HG03457 (cell line): Measurements from ENCODE around the gene DTYMK.
A peak's percentile ranks its signal among the peaks of the same experiment; 100 is the strongest.

Source experiments
- ATAC-seq: cut with Tn5 transposase; IDR thresholded peaks from one replicate; pipeline ENCODE4 v1.9.1; 2021; ENCODE audit warnings: moderate number of reproducible peaks; ENCODE audit not compliant: unreplicated experiment

DTYMK gene

GRCh38 chr2:241706537-241706936 is 19.9 kb upstream of the DTYMK start:
- no peak for ATAC-seq

GRCh38 chr2:241703032-241703604 is 16.5 kb upstream of the DTYMK start:
- ATAC-seq: no peak

DNA sequence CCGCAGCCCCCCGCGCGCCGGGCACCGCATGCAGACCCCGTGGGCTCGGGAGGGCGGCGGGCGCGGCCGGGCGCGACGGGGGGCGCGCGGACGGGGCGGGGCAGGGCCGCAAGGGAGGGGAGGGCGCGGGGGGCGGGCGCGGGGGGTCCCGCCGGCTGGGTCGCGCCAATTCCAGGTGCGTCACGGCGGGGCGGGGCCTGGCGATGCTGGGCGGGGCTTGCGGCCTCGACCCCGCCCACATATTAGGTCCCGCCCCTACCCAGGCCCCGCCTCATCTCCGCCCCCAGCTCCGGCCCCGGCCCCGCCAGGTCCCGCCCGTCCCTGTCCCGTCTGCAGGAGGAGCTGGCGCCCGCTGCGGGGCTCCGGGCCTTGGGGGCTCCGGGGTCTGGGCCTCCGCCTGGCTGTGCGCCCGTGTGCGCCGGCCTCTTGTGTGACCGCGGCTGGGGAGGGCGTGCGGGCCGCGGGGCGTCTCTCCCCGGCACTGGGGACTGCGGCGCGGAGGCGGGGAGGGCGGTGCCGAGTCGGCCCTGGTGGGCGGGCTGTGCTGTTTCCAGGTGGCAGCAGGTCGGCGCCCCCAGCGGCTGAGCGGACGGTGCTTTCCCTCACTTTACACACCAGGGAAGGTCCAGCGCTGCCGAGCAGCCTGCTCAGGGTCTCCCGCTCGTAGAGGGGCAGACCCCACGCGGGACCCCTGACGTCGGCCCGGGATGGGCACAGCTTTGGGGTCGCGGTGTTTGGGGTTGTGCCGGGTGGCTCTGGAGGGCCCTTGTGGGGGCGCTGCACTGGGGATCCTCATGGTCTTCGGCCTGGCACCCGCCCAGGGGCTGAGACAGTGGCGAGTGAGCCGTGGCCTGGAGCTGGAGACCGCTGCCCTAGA is 15.8 kb upstream of the DTYMK start:
- peak; percentile 55 for ATAC-seq

DNA sequence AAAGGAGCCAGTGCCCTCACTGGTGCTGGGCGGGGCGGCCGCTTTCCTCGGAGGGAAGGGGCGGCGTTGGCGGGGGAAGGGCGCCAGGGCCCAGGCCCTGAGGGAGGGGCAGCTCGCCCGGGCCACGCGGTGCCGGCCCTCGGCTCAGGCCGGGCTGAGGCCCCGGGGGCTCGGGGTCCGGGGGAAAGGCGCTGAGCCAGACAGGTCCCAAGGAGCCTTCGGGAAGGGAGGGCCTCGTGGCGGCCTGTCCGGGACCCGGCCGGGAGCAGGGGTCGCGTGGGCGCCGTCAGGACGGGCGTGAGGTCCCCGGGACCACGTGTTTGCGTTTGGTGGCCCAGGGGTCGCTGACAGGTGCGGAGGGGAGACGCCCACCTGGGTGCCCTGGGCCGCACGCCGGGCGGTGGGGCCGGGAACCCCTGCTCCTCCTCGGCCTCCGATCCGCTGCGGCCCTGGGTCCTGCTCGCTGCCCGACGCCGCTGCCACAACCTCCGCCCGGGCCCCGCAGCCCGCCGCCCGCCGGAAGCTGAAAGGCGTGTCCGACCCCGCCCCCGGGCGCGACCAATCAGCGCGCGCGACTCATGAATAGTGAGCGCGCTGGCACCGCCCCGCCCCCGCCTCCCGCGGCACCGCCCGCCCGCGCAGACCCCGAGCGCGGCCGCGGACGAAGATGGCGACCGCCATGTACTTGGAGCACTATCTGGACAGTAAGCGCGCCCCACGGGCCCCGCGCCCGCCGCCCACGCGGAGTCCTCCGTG is 15.0 kb upstream of the DTYMK start, which contains the start of gene ING5:
Gene ING5 (plus strand): TSS at position 641 of the 756 bp plus-strand sequence. CDS start 27 bp downstream, at position 668.
- ATAC-seq: peak; percentile 42

GRCh38 chr2:241701149-241701398 is 14.5 kb upstream of the DTYMK start:
- ATAC-seq: no peak

- ATAC-seq: no peak
Measured at GRCh38 chr2:241695651-241696050, 9.0 kb upstream of the DTYMK start.

- ATAC-seq: no peak
Measured at GRCh38 chr2:241692448-241692847, 5.8 kb upstream of the DTYMK start.

DNA sequence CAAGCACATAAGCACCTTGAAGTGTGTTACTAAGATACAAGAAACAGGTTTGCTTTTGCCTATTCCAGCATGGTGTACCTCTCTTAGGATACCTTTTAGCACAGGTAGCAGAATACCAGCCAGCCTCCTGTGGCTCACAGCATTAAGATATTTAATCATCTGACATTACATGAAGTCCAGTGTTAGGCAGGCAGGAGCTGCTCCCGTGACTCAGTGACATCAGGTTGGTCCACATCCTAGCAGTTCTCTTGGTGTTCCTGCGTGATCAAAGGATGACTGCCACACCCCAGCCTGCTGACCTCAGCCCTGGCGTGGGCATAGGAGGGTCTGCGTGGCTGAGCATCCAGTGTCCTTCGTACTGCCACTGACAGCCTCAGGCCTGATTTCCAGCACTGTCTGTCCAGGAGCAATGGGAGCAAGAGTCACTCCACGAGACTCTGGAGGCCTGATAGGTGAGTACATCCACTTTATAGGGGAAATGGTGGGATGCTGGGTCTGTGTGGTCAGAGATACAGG is 3.6 kb upstream of the DTYMK start:
- ATAC-seq: no peak

GRCh38 chr2:241689306-241689705 is 2.7 kb upstream of the DTYMK start:
- no peak for ATAC-seq

DNA sequence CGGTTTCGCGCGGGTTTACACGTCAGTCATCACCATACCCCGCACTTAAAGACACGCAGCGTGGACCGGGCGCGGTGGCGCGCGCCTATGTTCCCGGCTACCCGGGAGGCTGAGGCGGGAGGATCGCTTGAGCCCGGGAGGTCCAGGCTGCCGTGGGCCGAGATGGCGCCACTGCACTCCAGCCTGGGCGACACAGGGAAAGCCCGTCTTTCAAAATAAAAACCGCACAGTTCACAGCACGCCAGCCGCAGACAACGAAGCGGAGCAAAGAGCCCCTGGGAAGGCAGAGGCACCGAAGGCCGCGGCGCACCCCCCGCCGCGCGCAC is 328 bp downstream of the DTYMK start:
- peak; percentile 3 for ATAC-seq

- ATAC-seq: no peak
Measured at GRCh38 chr2:241680827-241681599, 5.6 kb downstream of the DTYMK start.

GRCh38 chr2:241680044-241680443 is 6.6 kb downstream of the DTYMK start:
- ATAC-seq: no peak

GRCh38 chr2:241678784-241679540 is 7.7 kb downstream of the DTYMK start:
- no peak for ATAC-seq

- no peak for ATAC-seq
Measured at GRCh38 chr2:241678307-241678706, 8.3 kb downstream of the DTYMK start.

DNA sequence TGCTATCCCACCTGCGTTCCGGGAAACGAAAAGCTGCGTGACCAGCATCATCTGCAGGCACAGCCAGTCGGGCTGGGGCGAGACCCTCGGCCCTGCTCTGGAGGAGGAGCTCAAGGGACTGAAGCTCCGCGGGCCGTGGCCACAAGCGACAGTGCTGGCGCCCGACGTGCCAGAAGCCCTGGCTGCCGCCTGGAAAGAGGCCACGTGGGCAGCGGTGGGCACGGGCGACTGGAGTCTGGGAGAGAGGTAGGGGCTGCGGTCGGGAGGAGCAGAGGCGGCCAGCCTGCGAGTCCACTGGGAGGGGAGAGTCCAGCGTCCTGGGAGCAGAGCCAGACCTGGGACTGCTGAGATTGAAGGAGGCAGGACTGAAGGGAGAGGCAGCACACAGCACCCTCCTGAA is 9.2 kb downstream of the DTYMK start:
- ATAC-seq: no peak

DNA sequence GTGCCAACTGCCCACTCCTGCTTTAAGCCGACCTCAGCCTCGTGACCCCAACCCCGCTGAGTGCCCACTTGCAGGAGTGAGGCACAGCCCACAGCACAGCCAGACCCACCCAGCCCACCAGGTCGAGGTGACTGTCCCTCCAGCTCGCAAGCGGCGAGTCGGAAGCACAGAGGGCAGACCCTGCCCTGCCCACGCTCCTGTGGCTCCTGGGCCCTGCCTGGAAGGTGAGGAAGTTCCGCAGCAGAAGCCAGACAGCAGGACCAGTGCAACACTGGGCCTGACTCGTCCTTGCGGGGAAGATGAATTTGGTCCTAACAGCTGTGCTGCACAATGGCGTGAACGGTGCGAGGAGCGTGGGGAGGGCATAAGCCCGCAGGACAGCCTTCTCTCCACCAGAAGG is 9.9 kb downstream of the DTYMK start:
- no peak for ATAC-seq

DNA sequence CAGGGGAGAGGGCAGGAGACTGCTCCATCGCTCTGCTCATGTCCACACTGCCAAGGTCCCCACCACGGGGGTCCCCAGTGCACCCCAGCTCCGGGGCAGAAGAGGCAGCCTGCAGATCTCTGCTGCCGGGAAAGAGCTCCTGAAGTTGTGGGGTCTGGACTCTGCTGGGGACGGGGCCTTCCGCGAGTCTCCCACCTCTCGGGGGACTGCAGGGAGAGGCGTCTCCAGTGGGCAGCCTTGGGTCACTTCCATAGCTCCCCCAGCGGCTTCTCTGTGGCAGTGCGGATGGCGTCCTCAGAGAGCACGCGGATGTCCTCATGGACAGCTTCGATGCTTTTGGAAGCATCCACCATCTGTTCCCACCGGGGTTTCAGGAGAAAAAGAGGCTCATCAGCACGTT is 10.7 kb downstream of the DTYMK start:
- ATAC-seq: no peak

DNA sequence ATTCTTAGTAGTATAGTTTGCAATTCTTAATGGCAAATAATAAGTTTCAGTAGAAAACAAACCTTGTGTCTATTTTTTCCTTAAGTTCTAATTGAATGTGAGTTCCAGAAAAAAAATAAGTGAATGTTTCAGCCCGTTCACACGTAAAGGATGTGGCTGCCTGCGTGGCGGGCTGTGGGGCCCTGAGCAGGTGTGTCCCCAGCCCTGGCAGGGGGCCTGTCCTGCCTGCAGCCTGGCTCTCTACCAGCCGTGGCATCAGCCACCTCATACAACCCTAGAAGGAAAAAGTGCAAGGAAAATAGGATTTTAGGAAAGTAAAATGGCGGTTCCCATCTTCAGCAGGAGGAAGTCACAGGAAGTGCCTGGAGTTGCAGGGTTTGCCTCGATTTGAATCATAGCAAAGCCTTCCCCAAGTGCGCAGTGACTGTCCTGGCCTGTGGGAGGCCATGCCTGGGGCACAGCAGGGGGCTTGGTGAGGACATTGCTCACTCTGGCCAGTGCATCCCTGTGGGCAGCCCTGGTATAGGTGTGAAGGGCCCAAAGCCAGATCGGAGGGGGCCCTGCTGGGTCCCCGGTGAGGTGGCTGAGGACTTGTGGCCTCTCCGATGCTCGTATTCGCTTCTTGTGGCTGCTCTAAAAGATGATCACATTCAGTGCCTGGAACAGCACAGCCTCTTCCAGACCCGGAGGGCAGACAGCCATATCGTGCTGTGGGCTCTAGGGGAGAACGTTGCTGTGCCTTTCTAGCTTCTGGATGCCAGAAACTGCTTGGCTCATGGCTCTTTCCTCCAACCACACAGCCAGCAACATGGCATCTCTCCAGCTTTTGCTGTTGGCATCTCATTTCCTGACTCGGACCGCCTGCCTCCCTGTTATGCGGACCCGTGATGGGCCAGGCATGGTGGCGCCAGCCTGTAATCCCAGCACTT is 12.6 kb downstream of the DTYMK start:
- no peak for ATAC-seq

DNA sequence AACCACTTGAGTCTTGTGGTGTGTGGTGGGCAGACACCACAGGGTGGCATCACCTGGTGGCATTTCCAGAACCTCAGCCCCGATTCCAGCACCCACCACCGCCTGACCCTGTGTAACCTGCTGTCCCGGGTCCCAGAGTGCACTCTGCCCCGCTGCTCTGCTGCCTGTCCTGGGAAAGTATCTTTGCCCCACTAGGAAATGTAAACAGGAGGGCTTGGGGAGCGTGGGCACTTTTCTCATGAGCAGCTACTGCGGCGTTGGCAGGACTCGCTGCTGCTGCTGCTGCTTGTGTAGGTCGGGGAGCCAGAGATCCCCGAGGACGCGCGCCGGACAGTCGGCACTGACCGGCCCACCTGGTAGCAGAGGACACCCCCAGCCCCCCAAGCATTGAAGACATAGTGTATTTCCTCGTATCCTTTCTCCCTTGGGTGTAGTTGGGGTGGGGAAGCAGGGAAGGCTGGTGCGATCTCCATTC is 13.4 kb downstream of the DTYMK start:
- no peak for ATAC-seq
